HepG2 (cell line): ENCODE measurements around the gene PROC. TPM values are rescaled to one million over a fixed set of nuclear protein-coding genes. Genes with fewer than 3 reads are reported as not detected.

Experiments
- FIP1L1 ChIP-seq: fragments of 200-400 bp; formaldehyde crosslinking; IDR thresholded peaks from 2 replicates; pipeline ENCODE4 v1.6.1; 2018; ENCODE audit warnings: low read depth, mild to moderate bottlenecking, low read length, moderate library complexity, borderline replicate concordance; ENCODE audit not compliant: insufficient read depth
- SATB2 ChIP-seq: sonication (generic); formaldehyde crosslinking; IDR thresholded peaks from 2 replicates; pipeline ENCODE4 v1.5.0; 2020; ENCODE audit warnings: missing genetic modification reagents
- SIN3B ChIP-seq: fragments of 150-350 bp; IDR thresholded peaks from 2 replicates; pipeline ENCODE4 v1.6.1; 2014; ENCODE audit warnings: low read length
- SMARCC2 ChIP-seq: fragments of 450-650 bp; IDR thresholded peaks from 2 replicates; pipeline ENCODE4 v1.6.1; 2017; ENCODE audit warnings: antibody characterized with exemption, mild to moderate bottlenecking
- TRIM24 ChIP-seq: sonication (generic); formaldehyde crosslinking; IDR thresholded peaks from 2 replicates; pipeline ENCODE4 v1.8.0; 2022; ENCODE audit warnings: mild to moderate bottlenecking, missing genetic modification reagents
- ZFP82 ChIP-seq: sonication (generic); formaldehyde crosslinking; IDR thresholded peaks from 2 replicates; pipeline ENCODE4 v1.5.1; 2020; ENCODE audit warnings: mild to moderate bottlenecking, missing genetic modification reagents, borderline replicate concordance
- ZNF777 ChIP-seq: sonication (generic); formaldehyde crosslinking; IDR thresholded peaks from 2 replicates; pipeline ENCODE4 v1.4.0; 2020; ENCODE audit warnings: missing genetic modification reagents
- polyA plus RNA-seq, 8 experiments: library from polyadenylated mRNA; depleted of rRNA in 3 of 8; stranded (reverse) in 7 of 8; unstranded in 1 of 8; fragments of >200 nt; fragmentation: Illumina TruSeq in 4 of 8; extraction: Trizol in 4 of 8; gene quantifications; 2 replicates each; pipeline versions ENCODE4 v1.2.1 to v1.2.3, GENCODE V29; 2011 to 2016; ENCODE audit warnings: low read depth in 4 of 8, missing spikeins in 1 of 8, mixed read lengths in 1 of 8; ENCODE audit not compliant: insufficient read depth in 1 of 8
- total RNA-seq, 5 experiments: library from RNA; depleted of rRNA; stranded (reverse); fragments of >200 nt; fragmentation: Illumina TruSeq; extraction: Trizol; gene quantifications; 2 replicates each; pipeline ENCODE4 v1.2.3, GENCODE V29; 2016; ENCODE audit warnings: low read depth in 1 of 5
- TF ChIP-seq, protein P1 (sequence below): sonication (generic); formaldehyde crosslinking; IDR thresholded peaks from one replicate; pipeline ENCODE4 v1.5.1; 2020; ENCODE audit warnings: mild to moderate bottlenecking, missing genetic modification reagents; ENCODE audit errors: not compliant biosample characterization
- TF ChIP-seq, protein P2 (sequence below): sonication (generic); formaldehyde crosslinking; IDR thresholded peaks from 2 replicates; pipeline ENCODE4 v1.4.0; 2020; ENCODE audit warnings: missing genetic modification reagents, borderline replicate concordance
- TF ChIP-seq, protein P3 (sequence below): sonication (generic); formaldehyde crosslinking; IDR thresholded peaks from 2 replicates; pipeline ENCODE4 v1.5.0; 2020; ENCODE audit warnings: missing genetic modification reagents, mild to moderate bottlenecking, borderline replicate concordance
- TF ChIP-seq, protein P4 (sequence below): sonication (generic); formaldehyde crosslinking; IDR thresholded peaks from 2 replicates; pipeline ENCODE4 v1.4.0; 2020; ENCODE audit warnings: missing genetic modification reagents
- TF ChIP-seq, protein P5 (sequence below): sonication (generic); formaldehyde crosslinking; IDR thresholded peaks from 2 replicates; pipeline ENCODE4 v1.9.0; 2021; ENCODE audit warnings: missing genetic modification reagents, borderline replicate concordance

The PROC gene
- total and polyA plus RNA-seq, 2 of the 13 experiments (the other 11 are each of a cell fraction or from before 2014, with no cell fraction given): 134 to 185 TPM

DNA sequence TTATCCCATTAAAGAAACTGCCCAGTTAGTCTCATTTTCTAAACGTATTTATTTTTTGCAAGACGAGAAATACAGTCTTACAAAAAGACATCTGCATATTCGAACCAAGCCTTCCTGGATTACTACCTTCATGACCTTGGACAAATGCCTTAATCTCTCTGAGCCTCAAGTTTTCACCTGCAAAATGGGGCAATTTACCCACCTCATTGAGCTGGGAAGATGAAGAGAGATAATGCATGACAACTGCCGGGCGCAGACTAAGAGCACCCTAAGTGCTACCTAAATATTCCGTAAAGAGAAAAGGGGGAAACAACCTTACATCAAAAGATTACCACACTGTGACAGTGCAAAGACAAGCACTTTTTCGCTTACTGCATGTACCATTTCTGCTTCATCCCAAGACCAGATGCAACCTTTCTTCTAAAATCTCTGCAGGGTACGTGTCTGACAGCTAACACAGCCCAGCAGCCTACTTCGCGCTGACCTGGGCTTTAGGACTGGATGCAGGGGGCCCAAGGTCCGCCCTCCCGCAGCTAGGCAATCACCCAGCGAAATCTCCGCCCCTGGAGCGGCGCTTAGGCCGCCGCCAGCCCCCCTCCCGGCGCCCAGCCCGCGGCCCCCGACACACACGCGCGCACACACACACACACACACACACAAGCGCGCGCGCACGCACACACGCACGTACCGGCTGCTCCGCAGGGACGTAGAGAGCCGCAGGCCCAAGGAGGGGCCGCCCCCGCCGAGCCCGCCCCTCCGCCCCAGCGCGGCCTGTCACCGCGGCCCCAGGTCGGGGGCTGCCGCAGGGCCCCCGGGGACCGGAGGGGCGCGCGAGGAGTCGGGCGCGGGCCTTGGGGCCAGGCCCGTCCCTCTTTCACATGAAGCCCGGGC is 31.2 kb upstream of the PROC start (continued):
- TF ChIP-seq, protein P1, sequence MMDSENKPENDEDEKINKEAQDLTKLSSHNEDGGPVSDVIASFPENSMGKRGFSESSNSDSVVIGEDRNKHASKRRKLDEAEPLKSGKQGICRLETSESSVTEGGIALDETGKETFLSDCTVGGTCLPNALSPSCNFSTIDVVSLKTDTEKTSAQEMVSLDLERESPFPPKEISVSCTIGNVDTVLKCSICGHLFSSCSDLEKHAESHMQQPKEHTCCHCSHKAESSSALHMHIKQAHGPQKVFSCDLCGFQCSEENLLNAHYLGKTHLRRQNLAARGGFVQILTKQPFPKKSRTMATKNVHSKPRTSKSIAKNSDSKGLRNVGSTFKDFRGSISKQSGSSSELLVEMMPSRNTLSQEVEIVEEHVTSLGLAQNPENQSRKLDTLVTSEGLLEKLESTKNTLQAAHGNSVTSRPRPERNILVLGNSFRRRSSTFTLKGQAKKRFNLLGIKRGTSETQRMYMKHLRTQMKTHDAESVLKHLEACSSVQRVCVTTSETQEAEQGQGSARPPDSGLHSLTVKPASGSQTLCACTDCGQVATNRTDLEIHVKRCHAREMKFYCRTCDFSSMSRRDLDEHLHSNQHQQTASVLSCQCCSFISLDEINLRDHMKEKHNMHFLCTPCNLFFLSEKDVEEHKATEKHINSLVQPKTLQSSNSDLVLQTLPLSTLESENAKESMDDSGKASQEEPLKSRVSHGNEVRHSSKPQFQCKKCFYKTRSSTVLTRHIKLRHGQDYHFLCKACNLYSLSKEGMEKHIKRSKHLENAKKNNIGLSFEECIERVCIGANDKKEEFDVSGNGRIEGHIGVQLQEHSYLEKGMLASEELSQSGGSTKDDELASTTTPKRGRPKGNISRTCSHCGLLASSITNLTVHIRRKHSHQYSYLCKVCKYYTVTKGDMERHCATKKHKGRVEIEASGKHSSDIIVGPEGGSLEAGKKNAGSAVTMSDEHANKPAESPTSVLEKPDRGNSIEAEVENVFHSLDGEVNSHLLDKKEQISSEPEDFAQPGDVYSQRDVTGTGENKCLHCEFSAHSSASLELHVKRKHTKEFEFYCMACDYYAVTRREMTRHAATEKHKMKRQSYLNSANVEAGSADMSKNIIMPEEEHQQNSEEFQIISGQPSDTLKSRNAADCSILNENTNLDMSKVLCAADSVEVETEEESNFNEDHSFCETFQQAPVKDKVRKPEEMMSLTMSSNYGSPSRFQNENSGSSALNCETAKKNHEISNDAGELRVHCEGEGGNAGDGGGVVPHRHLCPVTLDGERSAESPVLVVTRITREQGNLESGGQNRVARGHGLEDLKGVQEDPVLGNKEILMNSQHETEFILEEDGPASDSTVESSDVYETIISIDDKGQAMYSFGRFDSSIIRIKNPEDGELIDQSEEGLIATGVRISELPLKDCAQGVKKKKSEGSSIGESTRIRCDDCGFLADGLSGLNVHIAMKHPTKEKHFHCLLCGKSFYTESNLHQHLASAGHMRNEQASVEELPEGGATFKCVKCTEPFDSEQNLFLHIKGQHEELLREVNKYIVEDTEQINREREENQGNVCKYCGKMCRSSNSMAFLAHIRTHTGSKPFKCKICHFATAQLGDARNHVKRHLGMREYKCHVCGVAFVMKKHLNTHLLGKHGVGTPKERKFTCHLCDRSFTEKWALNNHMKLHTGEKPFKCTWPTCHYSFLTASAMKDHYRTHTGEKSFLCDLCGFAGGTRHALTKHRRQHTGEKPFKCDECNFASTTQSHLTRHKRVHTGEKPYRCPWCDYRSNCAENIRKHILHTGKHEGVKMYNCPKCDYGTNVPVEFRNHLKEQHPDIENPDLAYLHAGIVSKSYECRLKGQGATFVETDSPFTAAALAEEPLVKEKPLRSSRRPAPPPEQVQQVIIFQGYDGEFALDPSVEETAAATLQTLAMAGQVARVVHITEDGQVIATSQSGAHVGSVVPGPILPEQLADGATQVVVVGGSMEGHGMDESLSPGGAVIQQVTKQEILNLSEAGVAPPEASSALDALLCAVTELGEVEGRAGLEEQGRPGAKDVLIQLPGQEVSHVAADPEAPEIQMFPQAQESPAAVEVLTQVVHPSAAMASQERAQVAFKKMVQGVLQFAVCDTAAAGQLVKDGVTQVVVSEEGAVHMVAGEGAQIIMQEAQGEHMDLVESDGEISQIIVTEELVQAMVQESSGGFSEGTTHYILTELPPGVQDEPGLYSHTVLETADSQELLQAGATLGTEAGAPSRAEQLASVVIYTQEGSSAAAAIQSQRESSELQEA: no peak
- TF ChIP-seq TRIM24 (no peak), SMARCC2 (no peak), SIN3B (no peak; the same call in 1 of the 2 replicates), SATB2 (CRISPR knock-in tag) (no peak), FIP1L1 (no peak), ZFP82 (peak; percentile 17; the same call in 1 of the 2 replicates), ZNF777 (CRISPR knock-in tag) (no peak)
- TF ChIP-seq, protein P2, sequence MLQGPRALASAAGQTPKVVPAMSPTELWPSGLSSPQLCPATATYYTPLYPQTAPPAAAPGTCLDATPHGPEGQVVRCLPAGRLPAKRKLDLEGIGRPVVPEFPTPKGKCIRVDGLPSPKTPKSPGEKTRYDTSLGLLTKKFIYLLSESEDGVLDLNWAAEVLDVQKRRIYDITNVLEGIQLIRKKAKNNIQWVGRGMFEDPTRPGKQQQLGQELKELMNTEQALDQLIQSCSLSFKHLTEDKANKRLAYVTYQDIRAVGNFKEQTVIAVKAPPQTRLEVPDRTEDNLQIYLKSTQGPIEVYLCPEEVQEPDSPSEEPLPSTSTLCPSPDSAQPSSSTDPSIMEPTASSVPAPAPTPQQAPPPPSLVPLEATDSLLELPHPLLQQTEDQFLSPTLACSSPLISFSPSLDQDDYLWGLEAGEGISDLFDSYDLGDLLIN (CRISPR knock-in tag): no peak
- TF ChIP-seq, protein P3, sequence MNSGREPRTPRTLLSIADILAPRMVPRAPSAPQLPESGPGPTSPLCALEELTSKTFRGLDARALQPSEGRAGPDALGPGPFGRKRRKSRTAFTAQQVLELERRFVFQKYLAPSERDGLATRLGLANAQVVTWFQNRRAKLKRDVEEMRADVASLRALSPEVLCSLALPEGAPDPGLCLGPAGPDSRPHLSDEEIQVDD (CRISPR knock-in tag): peak; percentile 15; the same call in 1 of the 2 replicates
- TF ChIP-seq, protein P4, sequence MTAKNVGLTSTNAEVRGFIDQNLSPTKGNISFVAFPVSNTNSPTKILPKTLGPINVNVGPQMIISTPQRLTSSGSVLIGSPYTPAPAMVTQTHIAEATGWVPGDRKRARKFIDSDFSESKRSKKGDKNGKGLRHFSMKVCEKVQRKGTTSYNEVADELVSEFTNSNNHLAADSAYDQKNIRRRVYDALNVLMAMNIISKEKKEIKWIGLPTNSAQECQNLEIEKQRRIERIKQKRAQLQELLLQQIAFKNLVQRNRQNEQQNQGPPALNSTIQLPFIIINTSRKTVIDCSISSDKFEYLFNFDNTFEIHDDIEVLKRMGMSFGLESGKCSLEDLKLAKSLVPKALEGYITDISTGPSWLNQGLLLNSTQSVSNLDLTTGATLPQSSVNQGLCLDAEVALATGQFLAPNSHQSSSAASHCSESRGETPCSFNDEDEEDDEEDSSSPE (CRISPR knock-in tag): peak; percentile 69
- TF ChIP-seq, protein P5, sequence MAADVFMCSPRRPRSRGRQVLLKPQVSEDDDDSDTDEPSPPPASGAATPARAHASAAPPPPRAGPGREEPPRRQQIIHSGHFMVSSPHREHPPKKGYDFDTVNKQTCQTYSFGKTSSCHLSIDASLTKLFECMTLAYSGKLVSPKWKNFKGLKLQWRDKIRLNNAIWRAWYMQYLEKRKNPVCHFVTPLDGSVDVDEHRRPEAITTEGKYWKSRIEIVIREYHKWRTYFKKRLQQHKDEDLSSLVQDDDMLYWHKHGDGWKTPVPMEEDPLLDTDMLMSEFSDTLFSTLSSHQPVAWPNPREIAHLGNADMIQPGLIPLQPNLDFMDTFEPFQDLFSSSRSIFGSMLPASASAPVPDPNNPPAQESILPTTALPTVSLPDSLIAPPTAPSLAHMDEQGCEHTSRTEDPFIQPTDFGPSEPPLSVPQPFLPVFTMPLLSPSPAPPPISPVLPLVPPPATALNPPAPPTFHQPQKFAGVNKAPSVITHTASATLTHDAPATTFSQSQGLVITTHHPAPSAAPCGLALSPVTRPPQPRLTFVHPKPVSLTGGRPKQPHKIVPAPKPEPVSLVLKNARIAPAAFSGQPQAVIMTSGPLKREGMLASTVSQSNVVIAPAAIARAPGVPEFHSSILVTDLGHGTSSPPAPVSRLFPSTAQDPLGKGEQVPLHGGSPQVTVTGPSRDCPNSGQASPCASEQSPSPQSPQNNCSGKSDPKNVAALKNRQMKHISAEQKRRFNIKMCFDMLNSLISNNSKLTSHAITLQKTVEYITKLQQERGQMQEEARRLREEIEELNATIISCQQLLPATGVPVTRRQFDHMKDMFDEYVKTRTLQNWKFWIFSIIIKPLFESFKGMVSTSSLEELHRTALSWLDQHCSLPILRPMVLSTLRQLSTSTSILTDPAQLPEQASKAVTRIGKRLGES: no peak
